Upper lobe of left lung (tissue), 4 donors: Measurements from ENCODE around the gene AGXT.

Experiments
- CTCF ChIP-seq, 6 experiments: fragments of 450-650 bp in 4 of 6; fragments of 200-600 bp in 2 of 6; sonication (generic) in 2 of 6; IDR thresholded peaks; one replicate each; pipeline ENCODE4 v1.5.1; 2016 to 2019; ENCODE audit warnings: antibody characterized with exemption in 6 of 6
- EP300 ChIP-seq, 4 donors: sonication (generic); formaldehyde crosslinking; IDR thresholded peaks; one replicate each; pipeline ENCODE4 v1.5.1; 2017; ENCODE audit warnings: antibody characterized with exemption in 4 of 4, control low read depth in 2 of 4
- POLR2A ChIP-seq, 4 donors: fragments of 450-650 bp; IDR thresholded peaks; one replicate each; pipeline ENCODE4 v1.5.1; 2016 to 2017; ENCODE audit warnings: antibody characterized with exemption in 4 of 4, mild to moderate bottlenecking in 2 of 4
- POLR2AphosphoS5 ChIP-seq, 2 donors: sonication (generic); formaldehyde crosslinking; IDR thresholded peaks; one replicate each; pipeline ENCODE4 v1.5.1; 2017; ENCODE audit warnings: antibody characterized with exemption in 2 of 2

- no peak for TF ChIP-seq POLR2AphosphoS5 (IDR thresholded peaks at IDR 0.05)
- TF ChIP-seq CTCF (IDR thresholded peaks at IDR 0.05) = no peak
- no peak for TF ChIP-seq POLR2A (IDR thresholded peaks at IDR 0.05)
- TF ChIP-seq EP300 (IDR thresholded peaks at IDR 0.05) = no peak
Observed at GRCh38 chr2:240821429-240821778, 47.2 kb upstream of the AGXT start.
